ENCODE data around the gene ATP5F1D. TPM values are rescaled to one million over a fixed set of nuclear protein-coding genes. Genes with fewer than 3 reads are reported as not detected.

ATP5F1D gene
- 73.6 TPM for total RNA-seq

GRCh38 chr19:1241417-1242095, at the start of gene ATP5F1D:
TSS of gene ATP5F1D (plus strand) at chr19:1241751. CDS start at chr19:1241851, 100 bp downstream.

GRCh38 chr19:1205114-1206099, 36.1 kb upstream of the ATP5F1D start, which contains the start of gene STK11:
TSS of gene STK11 (plus strand) at chr19:1205778. CDS start at chr19:1206914, 1,136 bp downstream.

DNA sequence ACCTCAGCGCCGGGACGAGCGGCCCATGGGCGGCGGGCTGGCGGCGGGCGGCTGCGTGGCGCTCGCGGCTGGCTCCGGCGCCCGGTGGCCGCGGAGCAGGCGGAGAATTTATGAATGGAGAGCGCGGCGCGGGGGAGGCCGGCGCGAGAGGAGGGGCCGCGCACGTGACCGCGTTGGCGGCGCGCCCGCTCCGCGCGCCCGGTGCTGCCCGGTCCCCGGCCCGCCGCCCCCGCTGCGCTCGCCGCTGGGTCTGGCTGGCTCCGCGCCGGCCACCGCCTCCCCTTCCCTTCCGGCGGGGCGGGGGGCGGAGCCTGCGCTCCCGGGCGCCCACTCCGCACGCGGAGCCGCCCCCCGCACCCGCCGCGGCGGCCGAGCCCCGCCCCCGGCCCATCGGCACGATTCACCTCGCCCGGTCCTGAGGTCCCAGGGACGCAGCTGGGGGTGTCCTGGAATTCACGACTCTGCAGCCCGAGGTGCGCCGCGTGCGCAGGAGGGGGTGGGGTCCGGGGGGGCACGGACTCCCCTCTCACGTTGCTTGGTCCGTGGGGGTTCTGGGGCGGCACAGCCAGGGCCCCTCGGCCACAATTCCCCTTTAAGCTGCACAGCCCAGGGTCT, 3.7 kb upstream of the ATP5F1D start, which contains the start of gene CBARP:
Gene CBARP, minus strand, starts transcription at position 252 of the 615 bp plus-strand sequence. CDS start 1,905 bp downstream, outside the sequence.

DNA sequence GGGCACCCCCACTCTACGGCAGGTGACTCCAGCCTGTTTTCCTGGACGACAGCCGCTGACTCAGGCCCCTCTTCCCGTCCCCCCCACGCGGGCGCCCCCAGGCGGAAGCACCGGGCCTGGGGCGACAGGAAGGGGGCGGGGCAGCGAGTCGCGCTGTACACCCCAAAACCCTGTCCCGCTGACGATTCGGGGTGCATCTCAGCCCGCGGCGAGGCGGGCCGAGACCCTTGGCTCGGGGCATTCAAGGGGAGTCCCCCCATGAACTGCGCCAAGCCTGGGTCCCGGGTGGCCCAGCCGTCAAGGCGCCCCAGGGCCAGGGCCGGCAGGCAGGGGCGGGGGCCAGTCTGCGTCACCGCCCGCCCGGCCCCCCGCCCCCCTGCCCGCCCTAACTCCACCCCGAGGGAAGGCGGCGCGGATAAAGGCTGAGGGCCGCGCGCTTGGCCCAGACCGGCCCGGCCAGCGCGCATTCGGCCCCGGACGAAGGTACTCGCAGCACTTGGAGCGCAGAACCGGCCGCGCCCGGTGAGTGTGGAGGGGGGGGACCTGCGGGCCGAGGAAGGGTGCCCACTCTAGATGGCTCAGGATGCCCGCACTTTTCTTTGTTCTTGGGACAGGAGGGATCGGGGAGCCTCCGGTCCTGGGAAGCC, 6.7 kb downstream of the ATP5F1D start, which contains the start of gene MIDN:
Gene MIDN, plus strand, starts transcription at position 445 of the 647 bp plus-strand sequence. CDS start 1,714 bp downstream, outside the sequence.

DNA sequence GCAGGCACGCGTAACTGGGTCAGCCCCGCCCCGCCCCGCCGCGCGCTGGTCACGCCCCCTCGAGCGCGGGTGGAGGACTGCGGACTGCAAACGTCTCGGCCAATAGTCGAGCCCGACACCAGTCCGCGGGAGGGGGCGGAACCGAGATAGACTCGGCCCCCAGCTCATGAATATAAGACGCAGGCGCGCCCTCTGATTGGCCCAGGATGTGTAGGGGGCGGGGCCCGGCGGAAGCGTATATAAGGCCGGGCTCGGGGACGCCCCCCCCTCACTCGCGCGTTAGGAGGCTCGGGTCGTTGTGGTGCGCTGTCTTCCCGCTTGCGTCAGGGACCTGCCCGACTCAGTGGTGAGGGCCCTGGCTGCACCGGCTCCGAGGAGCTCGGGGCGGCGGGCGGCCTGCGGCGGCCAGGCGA, 27.5 kb downstream of the ATP5F1D start, which contains the start of gene CIRBP:
Gene CIRBP, plus strand, starts transcription at position 268 of the 413 bp plus-strand sequence. CDS start 1,602 bp downstream, outside the sequence.

GRCh38 chr19:1275260-1275975, 33.9 kb downstream of the ATP5F1D start, which contains the start of gene FAM174C:
TSS of gene FAM174C (plus strand) at chr19:1275530. CDS start at chr19:1275550, 20 bp downstream.

DNA sequence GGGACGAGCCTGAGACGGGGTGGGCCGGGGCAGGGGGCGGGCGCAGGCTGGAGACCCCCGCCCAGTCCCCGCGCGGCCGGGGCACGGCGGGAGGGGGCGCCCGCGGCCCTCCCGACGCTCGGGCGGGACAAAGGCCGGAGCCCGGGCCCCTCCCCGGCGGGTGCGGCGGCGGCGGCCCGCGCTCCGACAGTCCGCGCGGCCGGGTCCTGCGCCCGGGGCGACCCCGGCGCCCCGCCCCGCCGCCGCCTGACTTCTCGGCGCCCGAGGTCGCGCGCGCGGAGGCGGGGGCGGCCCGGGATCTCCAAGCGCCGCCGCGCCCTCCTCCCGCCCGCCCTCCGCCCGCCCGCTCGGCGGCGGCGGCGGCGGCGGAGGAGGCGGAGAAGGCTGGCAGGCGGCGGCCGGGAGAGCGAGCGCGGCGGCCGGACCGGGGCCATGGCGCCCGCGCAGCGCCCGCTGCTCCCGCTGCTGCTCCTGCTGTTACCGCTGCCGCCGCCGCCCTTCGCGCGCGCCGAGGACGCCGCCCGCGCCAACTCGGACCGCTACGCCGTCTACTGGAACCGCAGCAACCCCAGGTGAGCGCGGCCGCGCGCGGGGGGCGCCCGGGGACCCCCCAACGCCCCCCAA, 44.3 kb downstream of the ATP5F1D start, which contains the start of gene EFNA2:
Gene EFNA2, plus strand, starts transcription at position 137 of the 624 bp plus-strand sequence. Its CDS starts 296 bp downstream, at position 433.

Other genes with a start within 250 kb of the ATP5F1D start
- gene GRIN3B, start 241.3 kb upstream of the ATP5F1D start, total RNA-seq = 0.47 TPM
- gene TMEM259, start 220.6 kb upstream of the ATP5F1D start, total RNA-seq = 96.6 TPM
- gene RNU6-2, start 220.2 kb upstream of the ATP5F1D start, total RNA-seq = not detected
- 194 TPM for gene CNN2, start 215.1 kb upstream of the ATP5F1D start, total RNA-seq
- 16.5 TPM for gene ABCA7, start 201.6 kb upstream of the ATP5F1D start, total RNA-seq
- gene ARHGAP45, start 174.6 kb upstream of the ATP5F1D start, total RNA-seq = 24.3 TPM
- 110 TPM for gene POLR2E, start 146.4 kb upstream of the ATP5F1D start, total RNA-seq
- gene GPX4, start 137.8 kb upstream of the ATP5F1D start, total RNA-seq = 175 TPM
- gene SBNO2, start 67.5 kb upstream of the ATP5F1D start, total RNA-seq = 26.6 TPM
- gene STK11, start 36.0 kb upstream of the ATP5F1D start, total RNA-seq = 78.9 TPM
- gene CBARP, start 3.7 kb upstream of the ATP5F1D start, total RNA-seq = 2.3 TPM
- gene MIDN, start 6.8 kb downstream of the ATP5F1D start, total RNA-seq = 40.8 TPM
- 748 TPM for gene CIRBP, start 27.6 kb downstream of the ATP5F1D start, total RNA-seq
- 16.6 TPM for gene FAM174C, start 33.8 kb downstream of the ATP5F1D start, total RNA-seq
- gene EFNA2, start 44.1 kb downstream of the ATP5F1D start, total RNA-seq = 2.9 TPM
- gene NDUFS7, start 142.2 kb downstream of the ATP5F1D start, total RNA-seq = 83.7 TPM
- gene GAMT, start 159.8 kb downstream of the ATP5F1D start, total RNA-seq = 63.8 TPM
- gene DAZAP1, start 165.8 kb downstream of the ATP5F1D start, total RNA-seq = 59.6 TPM
- 697 TPM for gene RPS15, start 196.6 kb downstream of the ATP5F1D start, total RNA-seq
- gene APC2, start 208.4 kb downstream of the ATP5F1D start, total RNA-seq = 1.7 TPM
- 37.7 TPM for gene C19orf25, start 237.5 kb downstream of the ATP5F1D start, total RNA-seq
- gene PCSK4, start 248.6 kb downstream of the ATP5F1D start, total RNA-seq = 9.4 TPM
- 4.0 TPM for gene REEP6, start 249.4 kb downstream of the ATP5F1D start, total RNA-seq

Measured in metanephros (tissue), 1 donor.